22Rv1 (cell line): Measurements from ENCODE around the gene CPNE8.

Experiments
- CTCF ChIP-seq: fragments of 450-650 bp; IDR thresholded peaks from 2 replicates; pipeline ENCODE4 v1.5.1; 2017; ENCODE audit warnings: mild to moderate bottlenecking
- ZFX ChIP-seq: fragments of 450-650 bp; IDR thresholded peaks from 2 replicates; pipeline ENCODE4 v1.6.1; 2017; ENCODE audit warnings: antibody characterized with exemption, borderline replicate concordance

- TF ChIP-seq CTCF (no peak), ZFX (no peak)
These were observed 172.6 kb downstream of the CPNE8 start for GRCh38 chr12:38732761-38733160.
